ENCODE measurements around the gene MAGI2.
"Not testable (repeated sequence)": the region's sequence is repeated elsewhere in the genome, so short reads cannot be mapped to it uniquely, and the experiment has no call there.

The MAGI2 gene

DNA sequence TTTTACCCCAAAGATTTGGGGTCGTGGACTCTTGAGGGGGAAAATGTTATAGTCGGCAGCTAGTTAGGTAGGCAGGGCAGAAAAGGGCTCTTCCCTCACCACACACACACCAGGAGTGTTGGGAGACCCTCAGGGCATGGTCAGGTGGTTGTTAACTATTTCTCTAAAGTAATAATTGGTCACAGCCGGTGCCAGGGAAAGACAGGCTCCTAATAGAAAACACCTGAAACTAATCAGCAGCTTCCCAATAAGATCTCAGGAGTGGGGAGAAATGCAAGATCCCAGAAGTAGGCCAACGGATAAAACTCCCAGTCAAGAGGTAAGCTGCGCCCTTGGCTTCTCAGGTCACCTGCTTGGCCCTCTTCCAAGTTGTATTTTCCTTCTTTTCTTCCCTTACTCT, 1441.8 kb downstream of the MAGI2 start:
- no peak overlapping the region for H3K4me3 ChIP-seq (ENCODE audit: low read depth, low read length)
- DNase-seq (ENCODE audit: low read depth): no peak
- TF ChIP-seq, protein P1, sequence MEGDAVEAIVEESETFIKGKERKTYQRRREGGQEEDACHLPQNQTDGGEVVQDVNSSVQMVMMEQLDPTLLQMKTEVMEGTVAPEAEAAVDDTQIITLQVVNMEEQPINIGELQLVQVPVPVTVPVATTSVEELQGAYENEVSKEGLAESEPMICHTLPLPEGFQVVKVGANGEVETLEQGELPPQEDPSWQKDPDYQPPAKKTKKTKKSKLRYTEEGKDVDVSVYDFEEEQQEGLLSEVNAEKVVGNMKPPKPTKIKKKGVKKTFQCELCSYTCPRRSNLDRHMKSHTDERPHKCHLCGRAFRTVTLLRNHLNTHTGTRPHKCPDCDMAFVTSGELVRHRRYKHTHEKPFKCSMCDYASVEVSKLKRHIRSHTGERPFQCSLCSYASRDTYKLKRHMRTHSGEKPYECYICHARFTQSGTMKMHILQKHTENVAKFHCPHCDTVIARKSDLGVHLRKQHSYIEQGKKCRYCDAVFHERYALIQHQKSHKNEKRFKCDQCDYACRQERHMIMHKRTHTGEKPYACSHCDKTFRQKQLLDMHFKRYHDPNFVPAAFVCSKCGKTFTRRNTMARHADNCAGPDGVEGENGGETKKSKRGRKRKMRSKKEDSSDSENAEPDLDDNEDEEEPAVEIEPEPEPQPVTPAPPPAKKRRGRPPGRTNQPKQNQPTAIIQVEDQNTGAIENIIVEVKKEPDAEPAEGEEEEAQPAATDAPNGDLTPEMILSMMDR (conservative IDR thresholded peaks at IDR 0.05; ENCODE audit: low read depth, low read length): no peak

DNA sequence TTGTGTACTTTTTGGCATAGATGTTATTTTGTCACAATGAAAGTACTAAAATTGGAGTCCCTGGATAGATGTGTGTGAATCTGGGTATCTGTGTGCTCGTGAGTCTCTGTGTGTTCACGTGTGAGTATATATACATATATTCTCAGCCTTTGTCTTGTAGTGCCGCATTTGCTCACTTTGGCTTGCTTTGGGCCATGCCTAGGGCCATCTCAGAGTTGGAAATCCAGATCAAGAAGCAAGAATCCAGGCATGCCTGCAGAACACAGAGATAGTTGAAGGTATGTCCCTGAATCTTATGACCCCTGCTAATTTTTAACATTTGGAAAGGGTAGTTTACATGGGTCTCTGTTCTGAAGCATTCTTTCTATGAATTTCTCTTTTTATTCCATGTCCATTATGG, 1446.2 kb downstream of the MAGI2 start:
- TF ChIP-seq, protein P1 (conservative IDR thresholded peaks at IDR 0.05; ENCODE audit: low read depth, low read length): no peak
- H3K4me3 ChIP-seq (ENCODE audit: low read depth, low read length): no peak overlapping the region
- DNase-seq (ENCODE audit: low read depth): no peak

DNA sequence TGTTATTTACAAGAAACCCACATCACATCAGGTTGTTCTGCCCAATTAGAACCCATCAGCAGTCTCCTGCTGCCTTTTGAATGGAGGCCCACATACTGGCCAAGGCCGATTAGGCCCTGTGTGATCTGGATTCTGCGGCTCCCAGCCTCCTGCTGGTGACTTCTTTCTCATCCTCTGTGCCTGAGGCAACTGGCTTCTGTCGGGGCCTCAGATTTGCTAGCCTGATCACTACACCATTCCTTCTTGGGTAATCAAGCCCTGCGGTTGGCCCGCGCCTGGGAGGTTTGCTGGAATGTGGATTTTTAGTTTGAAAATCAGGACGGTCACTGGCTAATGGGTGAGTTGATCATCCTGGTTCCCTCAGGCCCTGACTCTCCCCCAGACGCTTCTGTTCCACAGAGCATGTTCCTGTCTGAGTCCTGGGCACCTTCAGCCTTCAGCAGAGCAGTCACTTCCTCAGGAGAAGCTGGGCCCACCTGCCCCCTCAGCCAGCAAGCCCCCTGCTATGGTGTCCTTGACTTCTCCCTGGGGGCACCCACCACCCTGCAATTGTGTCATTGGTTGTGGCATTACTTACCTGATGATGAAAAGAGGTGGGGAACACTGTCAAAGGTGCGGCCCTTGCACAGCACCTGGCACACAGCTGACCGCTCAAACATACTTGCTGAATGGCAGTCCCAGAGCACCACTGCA, 1447.3 kb downstream of the MAGI2 start:
- TF ChIP-seq, protein P1 (conservative IDR thresholded peaks at IDR 0.05; ENCODE audit: low read depth, low read length): no peak
- peak; percentile 3 for DNase-seq (ENCODE audit: low read depth)
- no peak overlapping the region for H3K4me3 ChIP-seq (ENCODE audit: low read depth, low read length)

DNA sequence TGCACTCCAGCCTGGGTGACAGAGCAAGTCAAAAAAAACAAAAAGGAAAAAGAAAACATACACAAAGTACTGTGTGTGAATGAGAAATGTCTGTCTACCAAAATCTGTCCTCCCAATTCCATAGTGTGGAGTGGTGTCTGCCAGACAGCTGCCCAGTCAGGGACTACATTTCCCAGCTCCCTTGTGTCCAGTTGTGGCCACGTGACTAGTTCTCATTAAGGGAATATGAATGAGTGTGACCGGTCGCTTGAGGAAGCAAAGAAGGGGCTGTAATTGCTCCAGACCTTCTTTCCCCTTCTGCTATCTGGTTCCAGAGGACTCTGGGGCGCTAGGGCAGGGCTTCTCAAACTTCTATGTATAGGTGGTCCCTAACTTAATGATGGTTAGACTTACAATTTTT, 1450.8 kb downstream of the MAGI2 start:
- TF ChIP-seq, protein P1 (conservative IDR thresholded peaks at IDR 0.05; ENCODE audit: low read depth, low read length): no peak
- H3K4me3 ChIP-seq (ENCODE audit: low read depth, low read length): no peak overlapping the region

DNA sequence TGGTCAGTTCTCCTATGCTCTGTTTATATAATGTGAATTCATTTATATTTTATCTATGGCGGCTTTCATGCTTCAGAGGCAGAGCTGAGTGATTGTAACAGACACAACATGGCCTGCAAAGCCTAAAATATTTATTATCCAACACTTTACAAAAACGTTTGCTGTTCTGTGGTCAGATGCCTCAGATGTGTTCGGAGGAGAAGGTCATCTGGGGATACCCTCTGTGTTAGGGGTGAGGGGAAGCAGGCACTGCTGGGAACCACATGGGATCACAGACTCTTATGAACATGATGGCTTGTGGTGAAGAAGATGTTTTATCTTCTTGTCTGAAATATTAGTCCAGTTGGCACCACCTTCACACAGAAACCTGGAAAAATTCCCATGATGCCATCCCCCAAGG, 1451.4 kb downstream of the MAGI2 start:
- DNase-seq (ENCODE audit: low read depth): no peak

More for the DNA sequence above, 1450.8 kb downstream of the MAGI2 start:
- no peak for DNase-seq (ENCODE audit: low read depth)

DNA sequence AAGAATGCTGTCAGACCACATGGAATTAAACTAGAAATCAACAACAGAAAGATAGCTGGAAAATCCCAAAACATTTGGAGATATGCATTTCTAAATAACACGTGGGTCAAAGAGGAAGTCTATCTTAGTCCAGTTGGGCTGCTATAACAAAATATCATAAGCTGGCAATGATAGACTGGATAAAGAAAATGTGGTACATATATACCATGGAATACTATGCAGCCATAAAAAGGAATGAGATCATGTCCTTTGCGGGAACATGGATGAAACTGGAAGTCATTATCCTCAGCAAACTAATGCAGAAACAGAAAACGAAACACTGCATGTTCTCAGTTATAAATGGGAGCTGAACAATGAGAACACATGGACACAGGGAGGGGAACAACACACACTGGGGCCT, 1454.3 kb downstream of the MAGI2 start:
- not testable (repeated sequence) for DNase-seq (ENCODE audit: low read depth); H3K4me3 ChIP-seq (ENCODE audit: low read depth, low read length)

More for the DNA sequence above, 1451.4 kb downstream of the MAGI2 start:
- no peak overlapping the region for H3K4me3 ChIP-seq (ENCODE audit: low read depth, low read length)
- TF ChIP-seq, protein P1 (conservative IDR thresholded peaks at IDR 0.05; ENCODE audit: low read depth, low read length): no peak

DNA sequence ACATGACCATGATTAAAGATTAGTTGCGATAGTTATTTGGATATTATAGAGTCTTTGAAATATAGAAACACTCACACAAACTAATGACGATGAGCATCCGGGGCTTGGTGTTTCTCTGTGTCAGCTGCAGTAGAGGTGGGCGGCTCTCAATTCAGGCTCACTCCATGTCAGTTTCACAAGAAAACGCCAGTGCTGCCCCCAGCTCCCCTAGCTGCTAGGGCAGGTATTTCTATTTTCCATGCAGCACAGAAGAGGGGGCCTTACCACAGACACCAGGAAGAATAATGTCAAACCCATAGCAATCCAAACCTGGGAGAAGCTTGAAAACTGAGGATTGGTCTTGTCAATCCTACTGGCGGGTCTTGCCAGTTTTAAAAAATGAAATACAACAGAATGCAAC, 1457.8 kb downstream of the MAGI2 start:
- TF ChIP-seq, protein P1 (conservative IDR thresholded peaks at IDR 0.05; ENCODE audit: low read depth, low read length): peak; percentile 40
- no peak overlapping the region for H3K4me3 ChIP-seq (ENCODE audit: low read depth, low read length)
- DNase-seq (ENCODE audit: low read depth): peak; percentile 12

Data from choroid plexus epithelial cell (primary cell).